Measurements from ENCODE around the gene C6orf62. TPM values are rescaled to one million over a fixed set of nuclear protein-coding genes. Genes with fewer than 3 reads are reported as not detected.
"Not testable (repeated sequence)": the region's sequence is repeated elsewhere in the genome, so short reads cannot be mapped to it uniquely, and the experiment has no call there.

Gene C6orf62
- total and polyA plus RNA-seq, 2 experiments from 2014 or later: 27.2 to 64.1 TPM

- H3K79me2 ChIP-seq: no peaks in the 10 kb centered on the region
- H2AFZ ChIP-seq: no peak overlapping the region
- no peaks in the 10 kb centered on the region for H3K4me1 ChIP-seq (ENCODE audit: insufficient read depth)
- 72% methylated on average over 2 of the region's 2 CpGs for whole genome bisulfite sequencing (ENCODE audit: low lambda C conversion rate, missing lambda C conversion rate)
- no peaks in the 10 kb centered on the region for H3K9me3 ChIP-seq (ENCODE audit: low read depth)
- H4K20me1 ChIP-seq (ENCODE audit: insufficient read depth, poor library complexity, severe bottlenecking): no peaks in the 10 kb centered on the region
- TF ChIP-seq CTCF (IDR thresholded peaks at IDR 0.05; ENCODE audit: poor library complexity): no peak
- no peak for TF ChIP-seq EZH2 (IDR thresholded peaks at IDR 0.05; ENCODE audit: borderline replicate concordance)
- no peak for TF ChIP-seq EZH2phosphoT487 (IDR thresholded peaks at IDR 0.05; ENCODE audit: low read depth, severe bottlenecking, unreplicated experiment)
- no peaks in the 10 kb centered on the region for H3K36me3 ChIP-seq (replicated peaks; ENCODE audit: insufficient read depth, low read depth)
- no peaks in the 10 kb centered on the region for H3K27me3 ChIP-seq
- no peak overlapping the region for H3K4me3 ChIP-seq
- no peak for DNase-seq (ENCODE audit: low spot score)
- H3K9me2 ChIP-seq (replicated peaks; ENCODE audit: insufficient read depth): no peaks in the 10 kb centered on the region
- H3K27ac ChIP-seq: peak overlapping the region; percentile 67
- H3K4me2 ChIP-seq: no peak overlapping the region
Measured at GRCh38 chr6:24753545-24753944, 34.6 kb upstream of the C6orf62 start.

- Histone ChIP-seq H3K27me3 (no peaks in the 10 kb centered on the region), H3K79me2 (no peaks in the 10 kb centered on the region), H3K9me3 (ENCODE audit: low read depth) (no peaks in the 10 kb centered on the region), H3K4me3 (no peak overlapping the region), H4K20me1 (ENCODE audit: insufficient read depth, poor library complexity, severe bottlenecking) (no peaks in the 10 kb centered on the region), H3K9me2 (replicated peaks; ENCODE audit: insufficient read depth) (no peaks in the 10 kb centered on the region), H3K4me2 (no peak overlapping the region), H3K36me3 (replicated peaks; ENCODE audit: insufficient read depth, low read depth) (no peaks in the 10 kb centered on the region), H3K4me1 (ENCODE audit: insufficient read depth) (no peaks in the 10 kb centered on the region), H2AFZ (no peak overlapping the region), H3K27ac (peak overlapping the region; percentile 67)
- peak; percentile 23 for DNase-seq (ENCODE audit: low spot score)
- no peak for TF ChIP-seq EZH2phosphoT487 (IDR thresholded peaks at IDR 0.05; ENCODE audit: low read depth, severe bottlenecking, unreplicated experiment)
- no peak for TF ChIP-seq EZH2 (IDR thresholded peaks at IDR 0.05; ENCODE audit: borderline replicate concordance)
- no peak for TF ChIP-seq CTCF (IDR thresholded peaks at IDR 0.05; ENCODE audit: poor library complexity)
- WGBS (ENCODE audit: low lambda C conversion rate, missing lambda C conversion rate): 74% methylated on average over 1 of the region's 1 CpG
Measured at GRCh38 chr6:24752917-24753492, 34.1 kb upstream of the C6orf62 start.

GRCh38 chr6:24752503-24752902, 33.5 kb upstream of the C6orf62 start:
- H3K4me3 ChIP-seq: no peak overlapping the region
- H3K36me3 ChIP-seq (replicated peaks; ENCODE audit: insufficient read depth, low read depth): no peaks in the 10 kb centered on the region
- no peaks in the 10 kb centered on the region for H3K79me2 ChIP-seq
- no peaks in the 10 kb centered on the region for H3K9me2 ChIP-seq (replicated peaks; ENCODE audit: insufficient read depth)
- WGBS (ENCODE audit: low lambda C conversion rate, missing lambda C conversion rate): 77% methylated on average over 2 of the region's 2 CpGs
- H2AFZ ChIP-seq: no peak overlapping the region
- H3K27ac ChIP-seq: no peak overlapping the region
- no peaks in the 10 kb centered on the region for H3K4me1 ChIP-seq (ENCODE audit: insufficient read depth)
- H3K9me3 ChIP-seq (ENCODE audit: low read depth): no peaks in the 10 kb centered on the region
- DNase-seq (ENCODE audit: low spot score): no peak
- no peaks in the 10 kb centered on the region for H4K20me1 ChIP-seq (ENCODE audit: insufficient read depth, poor library complexity, severe bottlenecking)
- no peak for TF ChIP-seq EZH2 (IDR thresholded peaks at IDR 0.05; ENCODE audit: borderline replicate concordance)
- TF ChIP-seq EZH2phosphoT487 (IDR thresholded peaks at IDR 0.05; ENCODE audit: low read depth, severe bottlenecking, unreplicated experiment): no peak
- no peak for TF ChIP-seq CTCF (IDR thresholded peaks at IDR 0.05; ENCODE audit: poor library complexity)
- no peaks in the 10 kb centered on the region for H3K27me3 ChIP-seq
- no peak overlapping the region for H3K4me2 ChIP-seq

GRCh38 chr6:24750878-24751277, 31.9 kb upstream of the C6orf62 start:
- not testable (repeated sequence) for H3K79me2 ChIP-seq; H3K27me3 ChIP-seq; H2AFZ ChIP-seq; H3K36me3 ChIP-seq (replicated peaks; ENCODE audit: insufficient read depth, low read depth); H3K27ac ChIP-seq; H3K9me3 ChIP-seq (ENCODE audit: low read depth); H3K4me2 ChIP-seq; H3K9me2 ChIP-seq (replicated peaks; ENCODE audit: insufficient read depth); DNase-seq (ENCODE audit: low spot score); H3K4me3 ChIP-seq; H4K20me1 ChIP-seq (ENCODE audit: insufficient read depth, poor library complexity, severe bottlenecking); H3K4me1 ChIP-seq (ENCODE audit: insufficient read depth)
- 92% methylated on average over 3 of the region's 3 CpGs for WGBS (ENCODE audit: low lambda C conversion rate, missing lambda C conversion rate)
